Measurements from ENCODE around the gene DCAF15. TPM values are rescaled to one million over a fixed set of nuclear protein-coding genes. Genes with fewer than 3 reads are reported as not detected.

Gene DCAF15, protein sequence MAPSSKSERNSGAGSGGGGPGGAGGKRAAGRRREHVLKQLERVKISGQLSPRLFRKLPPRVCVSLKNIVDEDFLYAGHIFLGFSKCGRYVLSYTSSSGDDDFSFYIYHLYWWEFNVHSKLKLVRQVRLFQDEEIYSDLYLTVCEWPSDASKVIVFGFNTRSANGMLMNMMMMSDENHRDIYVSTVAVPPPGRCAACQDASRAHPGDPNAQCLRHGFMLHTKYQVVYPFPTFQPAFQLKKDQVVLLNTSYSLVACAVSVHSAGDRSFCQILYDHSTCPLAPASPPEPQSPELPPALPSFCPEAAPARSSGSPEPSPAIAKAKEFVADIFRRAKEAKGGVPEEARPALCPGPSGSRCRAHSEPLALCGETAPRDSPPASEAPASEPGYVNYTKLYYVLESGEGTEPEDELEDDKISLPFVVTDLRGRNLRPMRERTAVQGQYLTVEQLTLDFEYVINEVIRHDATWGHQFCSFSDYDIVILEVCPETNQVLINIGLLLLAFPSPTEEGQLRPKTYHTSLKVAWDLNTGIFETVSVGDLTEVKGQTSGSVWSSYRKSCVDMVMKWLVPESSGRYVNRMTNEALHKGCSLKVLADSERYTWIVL
- 6.3 and 8.7 TPM in 2 replicates for total RNA-seq

DNA sequence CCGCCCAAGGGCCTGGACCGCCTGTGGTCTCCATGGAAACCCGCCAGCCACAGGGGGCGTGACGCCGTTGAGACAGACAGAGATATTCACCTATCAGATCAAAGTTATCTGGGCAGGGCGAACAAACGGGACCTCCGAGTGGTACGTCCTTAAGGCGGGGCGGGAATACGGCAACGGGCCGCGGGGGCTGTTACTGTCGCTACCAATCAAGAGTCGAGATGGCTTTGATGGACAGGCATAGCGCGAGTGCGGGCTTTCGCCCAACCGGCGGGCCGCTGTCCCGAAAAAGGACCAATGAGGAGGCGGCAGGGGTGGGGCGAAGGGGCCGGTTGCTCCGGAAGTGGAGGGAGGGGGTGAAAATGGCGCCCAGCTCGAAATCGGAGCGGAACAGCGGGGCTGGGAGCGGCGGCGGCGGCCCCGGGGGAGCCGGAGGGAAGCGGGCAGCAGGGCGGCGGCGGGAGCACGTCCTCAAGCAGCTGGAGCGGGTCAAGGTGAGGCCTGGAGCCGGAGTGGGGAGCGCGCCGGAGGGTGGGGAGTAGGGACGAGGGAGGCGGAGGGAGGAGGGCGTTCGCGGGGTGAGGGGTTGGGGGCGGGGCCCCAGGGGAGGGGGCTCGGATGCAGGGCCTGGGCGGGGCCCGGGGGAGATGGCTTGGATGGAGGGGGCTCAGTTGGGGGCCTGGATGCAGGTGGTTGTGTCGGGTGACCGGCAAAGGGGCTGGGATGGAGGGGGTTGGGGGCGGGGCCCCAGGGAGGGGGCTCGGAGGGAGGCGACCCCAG, at the start of gene DCAF15:
TSS of gene DCAF15 (plus strand) at position 356 of the 777 bp plus-strand sequence. CDS start at position 360, 4 bp downstream.

GRCh38 chr19:13905634-13906520, 46.4 kb upstream of the DCAF15 start, which contains the start of the genes BRME1 and CC2D1A:
BRME1 (minus strand) TSS chr19:13906117; CDS start chr19:13904892, 1,225 bp downstream.
CC2D1A (plus strand) TSS chr19:13906201; CDS start chr19:13906442, 241 bp downstream.

GRCh38 chr19:13938301-13939064, 13.8 kb upstream of the DCAF15 start, which contains the start of gene PODNL1:
PODNL1 (minus strand) TSS chr19:13938417; CDS start chr19:13938181, 236 bp downstream.

DNA sequence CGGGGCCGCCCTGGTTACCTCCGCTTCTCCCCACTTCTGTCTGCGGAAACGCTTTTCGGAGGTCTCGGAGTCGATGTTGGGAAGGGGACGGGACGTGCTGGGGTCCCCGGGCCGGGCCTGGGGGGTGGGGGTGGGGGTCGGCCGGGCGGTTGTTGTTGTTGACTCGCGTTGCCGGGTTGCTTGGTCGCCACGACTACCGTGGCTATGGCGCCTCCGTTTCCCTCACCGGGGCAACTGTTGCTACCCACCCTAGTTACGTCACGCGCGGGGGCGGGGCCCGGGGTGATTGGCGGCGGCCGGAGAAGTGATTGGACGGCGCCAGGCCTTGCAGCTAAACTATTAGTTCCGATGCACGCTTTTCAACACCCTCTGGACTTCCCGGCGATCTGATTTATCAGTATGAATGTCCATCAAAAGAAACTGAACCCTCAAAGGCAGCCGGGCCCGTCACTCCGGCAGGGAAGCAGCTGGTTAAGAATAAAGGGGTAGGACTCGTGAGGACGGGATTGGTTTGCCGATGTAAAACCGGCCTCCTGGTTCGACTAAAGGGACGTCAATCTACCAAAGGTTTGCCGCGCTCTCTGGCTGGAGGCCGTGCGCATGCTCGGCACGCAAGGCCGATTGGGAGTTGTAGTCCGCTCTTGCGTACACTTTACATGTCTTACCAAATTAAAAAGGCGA, 53.9 kb downstream of the DCAF15 start, which contains the start of gene RFX1:
TSS of gene RFX1 (minus strand) at position 236 of the 681 bp plus-strand sequence. CDS start 12,477 bp downstream, outside the sequence.

Other genes starting within 250 kb of the DCAF15 start
- 22.3 and 26.7 TPM in 2 replicates for gene MRI1, start 188.0 kb upstream of the DCAF15 start, total RNA-seq
- 24.6 and 33.5 TPM in 2 replicates for gene C19orf53, start 178.1 kb upstream of the DCAF15 start, total RNA-seq
- 8.5 and 11.1 TPM in 2 replicates for gene ZSWIM4, start 157.1 kb upstream of the DCAF15 start, total RNA-seq
- gene NANOS3, start 75.4 kb upstream of the DCAF15 start, total RNA-seq, result not detected in 2 replicates
- 0.09 and 0.22 TPM in 2 replicates for gene BRME1, start 46.4 kb upstream of the DCAF15 start, total RNA-seq
- gene CC2D1A, start 46.3 kb upstream of the DCAF15 start, total RNA-seq, result 3.5 and 3.7 TPM in 2 replicates
- gene PODNL1, start 14.1 kb upstream of the DCAF15 start, total RNA-seq, result not detected in 2 replicates
- 1.7 and 2.1 TPM in 2 replicates for gene RFX1, start 53.8 kb downstream of the DCAF15 start, total RNA-seq
- not detected in 2 replicates for gene RLN3, start 75.6 kb downstream of the DCAF15 start, total RNA-seq
- gene IL27RA, start 79.3 kb downstream of the DCAF15 start, total RNA-seq, result 2.7 and 3.8 TPM in 2 replicates
- gene PALM3, start 109.6 kb downstream of the DCAF15 start, total RNA-seq, result not detected in 2 replicates
- under 0.01 and 0.22 TPM in 2 replicates for gene MISP3, start 120.3 kb downstream of the DCAF15 start, total RNA-seq
- not detected in 2 replicates for gene C19orf67, start 133.3 kb downstream of the DCAF15 start, total RNA-seq
- gene SAMD1, start 138.2 kb downstream of the DCAF15 start, total RNA-seq, result 9.4 and 12.5 TPM in 2 replicates
- gene PRKACA, start 165.3 kb downstream of the DCAF15 start, total RNA-seq, result 32.6 and 35.6 TPM in 2 replicates
- 2.8 and 3.6 TPM in 2 replicates for gene ASF1B, start 184.1 kb downstream of the DCAF15 start, total RNA-seq

Data from dermis lymphatic vessel endothelial cell (primary cell).